Activated CD4-positive, alpha-beta T cell treated with anti-CD3 and anti-CD28 coated beads, Interleukin-2, amount 10 ng/mL, durations not matched to agents 24 days and 14 days (primary cell): ENCODE data around the gene PLEKHA7. TPM values are rescaled to one million over a fixed set of nuclear protein-coding genes. Genes with fewer than 3 reads are reported as not detected.

Experiments
- DNase-seq: peaks from one replicate; pipeline ENCODE4 v3.0.0; 2022
- H3K27ac Mint-ChIP-seq: one replicate; pipeline ENCODE4 v1.8.0; 2022; ENCODE audit warnings: mild to moderate bottlenecking, mixed read lengths
- H3K27me3 Mint-ChIP-seq: one replicate; pipeline ENCODE4 v1.8.0; 2022; ENCODE audit warnings: mixed read lengths
- H3K36me3 Mint-ChIP-seq: one replicate; pipeline ENCODE4 v1.8.0; 2022; ENCODE audit warnings: low read depth, mild to moderate bottlenecking, mixed read lengths
- H3K4me1 Mint-ChIP-seq: one replicate; pipeline ENCODE4 v1.8.0; 2021; ENCODE audit warnings: mixed read lengths
- H3K4me3 Mint-ChIP-seq: one replicate; pipeline ENCODE4 v1.8.0; 2022; ENCODE audit warnings: mild to moderate bottlenecking, moderate library complexity, mixed read lengths
- H3K9me3 Mint-ChIP-seq: one replicate; pipeline ENCODE4 v1.8.0; 2021; ENCODE audit warnings: mixed read lengths
- intact Hi-C: fragments of 100-400 bp; cut with micrococcal nuclease; formaldehyde crosslinking; loops from one replicate; pipeline ENCODE4 v1.15.1; 2023
- total RNA-seq: library from RNA; stranded (reverse); gene quantifications from 2 replicates; pipeline ENCODE4 v1.2.3, GENCODE V29; 2022

Gene PLEKHA7
- total RNA-seq, 1 donor from 2014 or later, result 16.7 TPM

GRCh38 chr11:16781936-16782919, 232.0 kb downstream of the PLEKHA7 start:
- Mint-ChIP-seq H3K4me3 (no peak overlapping the region), H3K4me1 (no peaks in the 10 kb centered on the region), H3K27ac (no peak overlapping the region), H3K36me3 (no peaks in the 10 kb centered on the region), H3K9me3 (no peaks in the 10 kb centered on the region), H3K27me3 (no peaks in the 10 kb centered on the region)
- intact Hi-C loops, result no loop called here
- DNase-seq, result no peak

DNA sequence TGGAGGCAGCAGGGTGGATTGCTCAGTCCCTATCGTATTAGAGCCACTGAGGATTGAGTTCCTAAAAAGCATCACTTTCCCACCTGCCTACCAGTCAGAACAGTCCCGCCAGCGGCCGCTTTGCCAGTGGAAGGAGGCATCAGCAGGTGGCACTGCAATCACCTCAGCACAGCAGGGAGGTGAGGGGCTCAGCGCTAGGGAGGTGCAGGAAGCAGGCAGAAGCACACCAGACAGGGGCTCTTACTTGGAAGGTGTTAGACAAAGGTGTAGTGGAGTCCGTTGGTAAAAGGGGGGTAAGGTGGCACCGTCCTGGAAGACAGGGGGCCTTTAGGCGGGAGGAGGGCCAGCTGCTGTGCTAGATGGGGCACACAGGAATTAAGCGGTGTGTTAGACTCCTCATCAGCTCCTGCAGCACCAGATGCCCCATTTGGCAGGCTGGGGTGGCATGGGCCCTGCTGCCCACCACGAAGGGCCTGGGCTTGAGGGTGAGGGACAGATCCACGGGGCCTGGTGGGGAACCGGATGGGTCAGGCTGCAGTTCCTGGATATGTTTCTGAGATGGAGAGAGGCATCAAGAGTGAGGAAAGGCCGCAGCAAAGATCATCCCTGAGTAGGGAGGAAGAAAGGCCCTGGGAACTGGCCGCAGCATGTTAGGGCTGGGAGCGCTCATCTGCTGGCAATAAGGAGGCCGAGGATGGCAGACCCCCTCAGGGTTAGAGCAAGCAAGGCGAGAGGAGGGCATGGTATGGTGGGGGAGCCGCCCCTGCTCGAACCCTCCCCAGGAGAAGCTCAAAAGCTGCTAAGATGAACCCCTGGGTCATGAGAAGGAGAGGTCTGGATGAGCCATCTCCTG, 233.3 kb downstream of the PLEKHA7 start:
- Mint-ChIP-seq H3K27me3 (no peaks in the 10 kb centered on the region), H3K4me3 (no peak overlapping the region), H3K9me3 (no peaks in the 10 kb centered on the region), H3K36me3 (no peaks in the 10 kb centered on the region), H3K4me1 (no peaks in the 10 kb centered on the region), H3K27ac (no peak overlapping the region)
- intact Hi-C loops, result no loop called here
- no peak for DNase-seq

GRCh38 chr11:16780146-16780545, 234.1 kb downstream of the PLEKHA7 start:
- no peak overlapping the region for H3K27ac Mint-ChIP-seq
- H3K4me3 Mint-ChIP-seq, result no peak overlapping the region
- no peak for DNase-seq
- H3K4me1 Mint-ChIP-seq, result no peaks in the 10 kb centered on the region
- H3K9me3 Mint-ChIP-seq, result no peaks in the 10 kb centered on the region
- no peaks in the 10 kb centered on the region for H3K27me3 Mint-ChIP-seq
- intact Hi-C loops, result no loop called here
- H3K36me3 Mint-ChIP-seq, result no peaks in the 10 kb centered on the region

DNA sequence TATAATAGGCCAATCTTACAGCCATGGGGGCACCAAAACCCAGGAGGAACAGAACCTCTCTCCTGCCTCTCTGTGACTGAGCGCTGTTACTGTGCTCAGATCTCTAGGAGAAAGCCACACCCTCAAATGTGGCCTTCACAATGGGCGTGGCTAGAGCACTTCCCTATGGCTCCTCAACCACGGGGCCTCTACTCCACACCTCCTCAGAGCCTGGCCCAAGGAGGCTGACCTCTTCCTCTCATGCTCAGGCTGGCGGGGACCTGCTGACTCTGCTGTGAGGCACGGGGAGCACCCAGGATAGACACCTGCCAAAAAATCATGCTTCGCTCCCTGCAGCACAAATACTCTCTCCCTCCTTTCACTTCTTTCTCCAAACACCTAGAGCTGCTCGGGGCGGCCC, 234.8 kb downstream of the PLEKHA7 start:
- H3K27me3 Mint-ChIP-seq, result peaks cover 2% of the 10 kb centered on the region
- H3K9me3 Mint-ChIP-seq, result no peaks in the 10 kb centered on the region
- no peak overlapping the region for H3K4me3 Mint-ChIP-seq
- DNase-seq, result no peak
- H3K36me3 Mint-ChIP-seq, result no peaks in the 10 kb centered on the region
- no peaks in the 10 kb centered on the region for H3K4me1 Mint-ChIP-seq
- intact Hi-C loops, result no loop called here
- H3K27ac Mint-ChIP-seq, result no peak overlapping the region

DNA sequence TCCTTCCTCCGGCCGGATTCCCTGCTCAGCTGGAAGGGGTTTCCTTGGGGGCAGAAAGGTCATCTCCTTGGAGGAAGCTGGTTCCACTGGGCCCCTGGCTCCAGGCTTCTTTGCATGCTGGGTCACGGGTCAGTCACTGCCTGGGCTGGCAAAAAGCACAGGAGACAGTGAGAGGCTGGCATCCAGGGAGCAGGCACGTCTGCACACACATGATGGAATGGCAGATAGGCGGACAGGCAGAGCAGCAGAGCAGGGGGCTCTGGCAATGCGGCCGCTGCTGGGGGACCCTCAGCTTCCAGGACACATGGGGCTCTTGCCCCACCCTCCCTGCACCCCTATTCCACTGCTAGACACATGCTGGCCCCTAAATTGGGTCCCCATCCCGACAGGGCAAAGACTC, 235.3 kb downstream of the PLEKHA7 start:
- Mint-ChIP-seq H3K9me3 (no peaks in the 10 kb centered on the region), H3K4me3 (no peak overlapping the region), H3K27me3 (peaks cover 2% of the 10 kb centered on the region), H3K4me1 (no peaks in the 10 kb centered on the region), H3K27ac (no peak overlapping the region), H3K36me3 (no peaks in the 10 kb centered on the region)
- intact Hi-C loops, result no loop called here
- DNase-seq, result no peak

GRCh38 chr11:16778286-16778685, 235.9 kb downstream of the PLEKHA7 start:
- no peak overlapping the region for H3K27ac Mint-ChIP-seq
- DNase-seq, result no peak
- intact Hi-C loops, result no loop called here
- no peaks in the 10 kb centered on the region for H3K4me1 Mint-ChIP-seq
- no peak overlapping the region for H3K4me3 Mint-ChIP-seq
- no peaks in the 10 kb centered on the region for H3K9me3 Mint-ChIP-seq
- H3K36me3 Mint-ChIP-seq, result no peaks in the 10 kb centered on the region
- H3K27me3 Mint-ChIP-seq, result peaks cover 2% of the 10 kb centered on the region

GRCh38 chr11:16777613-16777975, 236.6 kb downstream of the PLEKHA7 start:
- no peaks in the 10 kb centered on the region for H3K4me1 Mint-ChIP-seq
- H3K27ac Mint-ChIP-seq, result no peak overlapping the region
- H3K27me3 Mint-ChIP-seq, result peaks cover 2% of the 10 kb centered on the region
- H3K9me3 Mint-ChIP-seq, result no peaks in the 10 kb centered on the region
- intact Hi-C loops, result no loop called here
- H3K4me3 Mint-ChIP-seq, result no peak overlapping the region
- no peak for DNase-seq
- no peaks in the 10 kb centered on the region for H3K36me3 Mint-ChIP-seq

DNA sequence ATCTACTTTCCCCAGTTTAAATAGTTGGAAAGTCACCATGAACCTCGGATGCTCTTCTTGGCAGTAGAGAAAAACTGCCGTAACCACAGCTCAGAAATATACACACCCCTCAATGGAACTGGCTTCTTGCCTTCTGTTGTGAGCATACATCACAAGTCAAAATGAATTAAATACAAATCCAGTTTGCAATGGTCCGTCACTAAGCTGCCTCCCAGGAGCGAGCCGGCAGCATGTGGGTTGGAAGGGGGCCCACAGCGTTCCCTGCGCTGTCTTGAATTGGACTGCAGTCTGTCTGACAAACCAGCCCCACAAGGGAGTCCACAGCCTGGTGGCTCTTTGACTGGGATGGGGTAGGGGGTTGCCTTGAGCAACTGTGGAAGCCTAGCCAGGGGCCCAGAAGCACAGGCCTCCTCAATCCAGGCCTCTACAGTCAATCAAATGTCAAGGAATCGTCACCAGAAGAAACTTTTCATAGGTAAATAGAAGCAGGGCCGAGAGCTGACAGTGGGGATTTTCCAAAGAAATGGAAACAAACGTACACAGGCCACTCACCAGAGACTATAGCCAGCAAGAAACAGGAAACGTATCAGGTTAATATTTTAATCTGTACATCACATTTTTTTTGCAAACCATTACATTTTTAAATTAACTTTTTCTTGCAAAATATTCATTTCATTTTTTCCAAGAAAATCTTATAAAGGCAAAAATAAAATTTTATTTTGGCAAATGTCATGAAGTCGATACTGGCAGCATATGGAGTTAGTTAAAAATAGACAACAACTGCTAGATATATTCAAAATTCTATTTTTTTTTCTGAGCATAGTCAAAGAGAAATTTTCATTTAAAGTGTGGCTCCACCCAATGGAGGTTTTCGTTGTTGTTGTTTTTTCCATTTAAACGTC, 237.3 kb downstream of the PLEKHA7 start:
- no peaks in the 10 kb centered on the region for H3K9me3 Mint-ChIP-seq
- no peaks in the 10 kb centered on the region for H3K4me1 Mint-ChIP-seq
- intact Hi-C loops, result no loop called here
- no peak overlapping the region for H3K27ac Mint-ChIP-seq
- DNase-seq, result no peak
- H3K4me3 Mint-ChIP-seq, result no peak overlapping the region
- no peaks in the 10 kb centered on the region for H3K36me3 Mint-ChIP-seq
- H3K27me3 Mint-ChIP-seq, result peaks cover 2% of the 10 kb centered on the region

- peaks cover 2% of the 10 kb centered on the region for H3K27me3 Mint-ChIP-seq
- H3K36me3 Mint-ChIP-seq, result no peaks in the 10 kb centered on the region
- H3K4me1 Mint-ChIP-seq, result no peaks in the 10 kb centered on the region
- H3K4me3 Mint-ChIP-seq, result no peak overlapping the region
- H3K9me3 Mint-ChIP-seq, result no peaks in the 10 kb centered on the region
- no peak for DNase-seq
- intact Hi-C loops, result no loop called here
- H3K27ac Mint-ChIP-seq, result no peak overlapping the region
These were observed 238.5 kb downstream of the PLEKHA7 start for GRCh38 chr11:16775614-16776283.

- Mint-ChIP-seq H3K27ac (no peak overlapping the region), H3K36me3 (no peaks in the 10 kb centered on the region), H3K27me3 (peaks cover 2% of the 10 kb centered on the region), H3K4me3 (no peak overlapping the region), H3K9me3 (no peaks in the 10 kb centered on the region), H3K4me1 (no peaks in the 10 kb centered on the region)
- DNase-seq, result no peak
- intact Hi-C loops, result no loop called here
These were observed 239.1 kb downstream of the PLEKHA7 start for GRCh38 chr11:16774936-16775613.

DNA sequence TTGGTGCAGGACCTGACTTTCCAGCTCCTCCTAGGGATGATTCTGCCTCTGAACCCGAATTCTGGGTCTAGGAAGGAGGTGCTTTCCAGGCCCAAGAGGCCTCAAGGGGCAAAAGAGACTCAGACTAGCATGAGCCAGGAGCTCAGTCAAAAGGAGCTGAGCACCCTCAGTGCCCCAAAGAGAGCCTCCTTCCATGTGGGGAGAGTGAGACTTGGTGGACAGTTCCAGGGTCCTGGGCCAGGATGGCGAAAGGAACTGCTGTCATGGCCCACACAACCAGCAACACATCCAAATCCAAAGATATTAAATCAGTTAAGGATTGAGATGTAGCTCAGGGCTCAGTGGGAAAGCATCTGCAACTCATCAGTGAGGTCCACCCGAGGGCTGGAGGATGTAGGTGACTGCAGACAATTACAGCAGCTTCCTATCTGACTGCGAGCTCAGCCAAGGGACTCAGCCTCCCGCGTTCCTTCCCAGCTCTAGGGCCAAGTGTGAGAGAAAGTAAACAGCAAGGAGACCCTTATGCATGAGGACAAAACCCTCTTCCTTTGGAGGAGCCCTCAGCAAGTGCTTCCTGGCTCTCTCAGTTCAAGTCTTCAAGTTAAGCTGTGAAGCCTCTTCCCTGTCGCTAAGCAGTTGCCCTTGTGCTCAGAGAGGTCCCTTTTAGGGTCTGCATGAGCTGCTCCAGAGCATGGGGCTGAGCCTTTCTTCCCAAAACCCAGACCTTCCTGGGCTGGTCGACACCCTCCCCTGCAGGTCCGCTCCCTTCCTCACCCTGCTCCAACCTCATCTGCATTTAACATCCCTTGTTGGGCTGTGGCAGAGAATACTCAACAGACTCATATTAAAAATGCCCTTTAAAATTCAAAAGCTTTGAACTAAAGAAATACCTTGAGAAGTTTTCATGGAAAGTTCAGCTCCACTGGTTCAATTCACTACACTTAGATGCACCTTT, 240.0 kb downstream of the PLEKHA7 start:
- intact Hi-C loops, result no loop called here
- Mint-ChIP-seq H3K27me3 (peaks cover 2% of the 10 kb centered on the region), H3K36me3 (no peaks in the 10 kb centered on the region), H3K4me1 (no peaks in the 10 kb centered on the region), H3K9me3 (no peaks in the 10 kb centered on the region), H3K4me3 (no peak overlapping the region), H3K27ac (no peak overlapping the region)
- no peak for DNase-seq

DNA sequence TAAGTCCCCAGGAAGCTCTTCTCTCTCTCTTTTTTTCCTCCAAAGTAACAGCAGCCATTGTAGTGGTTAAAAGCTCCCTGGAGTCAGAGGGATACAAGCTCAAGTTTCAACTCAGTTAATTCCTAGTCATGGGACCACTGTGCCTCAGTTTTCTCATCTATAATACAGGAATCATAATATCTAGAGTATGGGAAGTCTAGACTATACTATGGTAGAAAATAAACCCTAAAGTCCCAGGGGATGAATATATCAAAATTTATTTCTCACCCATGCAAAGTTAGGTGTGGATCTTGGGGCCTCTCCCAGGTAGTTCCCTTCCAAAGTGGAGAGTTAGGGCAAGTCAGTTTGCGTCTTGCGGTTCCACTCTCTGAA, 242.1 kb downstream of the PLEKHA7 start:
- no peak for DNase-seq
- H3K27ac Mint-ChIP-seq, result no peak overlapping the region
- no peak overlapping the region for H3K4me3 Mint-ChIP-seq
- no peaks in the 10 kb centered on the region for H3K9me3 Mint-ChIP-seq
- H3K36me3 Mint-ChIP-seq, result no peaks in the 10 kb centered on the region
- intact Hi-C loops, result no loop called here
- peaks cover 2% of the 10 kb centered on the region for H3K27me3 Mint-ChIP-seq
- H3K4me1 Mint-ChIP-seq, result no peaks in the 10 kb centered on the region
